HT-29 (cell line): Measurements from ENCODE around the gene NT5DC1. TPM values are rescaled to one million over a fixed set of nuclear protein-coding genes. Genes with fewer than 3 reads are reported as not detected.
A peak's percentile ranks its signal among the peaks of the same experiment; 100 is the strongest.

ENCODE experiments used
- DNase-seq: peaks from one replicate; pipeline ENCODE4 v3.0.0-alpha.2; 2015; ENCODE audit warnings: low spot score
- total RNA-seq: library from RNA; depleted of rRNA; stranded (reverse); fragments of >200 nt; shearing (Covaris generic); gene quantifications from 2 replicates; pipeline ENCODE4 v1.2.3, GENCODE V29; 2014; rRNA removed

The NT5DC1 gene
- 9.4 and 20.5 TPM in 2 replicates for total RNA-seq

DNA sequence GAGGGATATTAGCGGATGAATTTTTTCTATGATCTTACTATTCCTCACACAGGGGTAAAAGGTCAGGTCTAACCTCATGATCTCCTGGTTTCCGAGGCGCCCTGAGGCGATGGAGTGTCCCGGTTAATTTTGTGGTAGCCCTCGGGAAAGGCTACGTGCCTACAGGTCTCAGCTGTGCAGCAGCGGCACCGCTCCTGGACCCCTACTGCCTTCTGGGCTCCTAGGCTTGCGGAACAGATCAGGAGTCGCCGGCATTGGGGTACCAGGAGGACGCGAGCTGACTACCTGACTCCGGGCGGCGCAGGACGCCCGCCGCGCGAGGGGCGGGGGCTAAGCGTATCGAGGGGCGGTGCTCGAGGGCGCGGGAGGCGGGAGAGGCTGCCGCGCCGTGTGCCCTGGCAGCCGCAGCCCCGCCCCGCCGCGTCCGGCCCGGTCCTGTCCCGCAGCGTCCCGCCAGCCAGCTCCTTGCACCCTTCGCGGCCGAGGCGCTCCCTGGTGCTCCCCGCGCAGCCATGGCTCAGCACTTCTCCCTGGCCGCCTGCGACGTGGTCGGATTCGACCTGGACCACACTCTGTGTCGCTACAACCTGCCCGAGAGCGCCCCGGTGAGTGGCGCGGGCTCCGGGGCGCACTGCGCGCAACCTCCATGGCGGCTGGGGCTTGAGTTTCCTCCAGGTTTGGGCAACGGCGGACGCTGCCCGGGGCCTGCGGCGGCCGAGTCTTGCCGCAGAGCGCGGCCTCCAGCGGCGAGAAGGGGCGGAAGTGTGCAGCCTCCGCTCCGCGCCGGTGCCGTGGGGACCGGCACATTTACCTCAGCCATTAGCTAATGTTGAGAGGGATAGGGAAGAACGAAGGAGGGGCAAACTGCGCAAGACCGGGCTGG lies at the start of gene NT5DC1:
NT5DC1 (plus strand) TSS at position 435 of the 883 bp plus-strand sequence; CDS start at position 513, 78 bp downstream.
- DNase-seq = peak; percentile 89

DNA sequence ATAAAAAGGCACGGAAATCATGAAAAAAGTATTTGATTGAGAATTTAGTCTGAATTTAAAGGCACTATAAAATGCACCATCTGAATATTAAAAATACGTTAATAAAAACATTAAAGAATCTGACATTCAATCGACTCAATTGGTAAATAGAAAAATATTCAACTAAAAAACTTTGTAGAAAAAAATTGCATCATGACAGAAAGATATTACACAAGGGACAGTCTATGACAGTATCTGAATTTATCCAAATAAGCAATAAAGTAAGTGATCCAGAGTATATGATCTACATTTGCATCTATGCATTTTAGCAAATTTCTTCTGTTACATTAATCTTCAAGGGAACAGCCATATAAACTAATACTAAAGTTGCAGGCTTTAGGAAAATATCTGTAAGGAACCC lies 49.4 kb upstream of the NT5DC1 start:
- no peak for DNase-seq

DNA sequence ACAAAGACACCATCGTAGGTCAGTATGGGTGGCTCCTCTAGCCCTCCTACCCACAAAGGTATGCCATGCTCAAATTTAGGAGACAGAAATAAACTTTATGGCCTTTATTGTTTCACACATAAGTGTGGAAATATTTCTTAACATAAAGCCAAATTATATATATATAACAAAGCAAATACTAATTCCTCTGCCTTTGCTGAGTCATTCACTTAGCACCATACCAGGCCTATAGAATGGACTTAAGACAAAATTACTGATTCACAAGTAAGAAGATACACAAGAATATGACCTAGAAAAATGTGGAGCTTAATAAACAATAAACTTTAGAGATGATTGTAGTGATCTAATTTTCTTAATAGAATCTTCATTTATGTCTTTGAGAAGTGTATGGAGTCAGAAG lies 45.1 kb upstream of the NT5DC1 start:
- no peak for DNase-seq

- DNase-seq = no peak
Measured at GRCh38 chr6:116057766-116058165, 42.9 kb upstream of the NT5DC1 start.

GRCh38 chr6:116059713-116060571 lies 40.7 kb upstream of the NT5DC1 start:
- peak; percentile 73 for DNase-seq

DNA sequence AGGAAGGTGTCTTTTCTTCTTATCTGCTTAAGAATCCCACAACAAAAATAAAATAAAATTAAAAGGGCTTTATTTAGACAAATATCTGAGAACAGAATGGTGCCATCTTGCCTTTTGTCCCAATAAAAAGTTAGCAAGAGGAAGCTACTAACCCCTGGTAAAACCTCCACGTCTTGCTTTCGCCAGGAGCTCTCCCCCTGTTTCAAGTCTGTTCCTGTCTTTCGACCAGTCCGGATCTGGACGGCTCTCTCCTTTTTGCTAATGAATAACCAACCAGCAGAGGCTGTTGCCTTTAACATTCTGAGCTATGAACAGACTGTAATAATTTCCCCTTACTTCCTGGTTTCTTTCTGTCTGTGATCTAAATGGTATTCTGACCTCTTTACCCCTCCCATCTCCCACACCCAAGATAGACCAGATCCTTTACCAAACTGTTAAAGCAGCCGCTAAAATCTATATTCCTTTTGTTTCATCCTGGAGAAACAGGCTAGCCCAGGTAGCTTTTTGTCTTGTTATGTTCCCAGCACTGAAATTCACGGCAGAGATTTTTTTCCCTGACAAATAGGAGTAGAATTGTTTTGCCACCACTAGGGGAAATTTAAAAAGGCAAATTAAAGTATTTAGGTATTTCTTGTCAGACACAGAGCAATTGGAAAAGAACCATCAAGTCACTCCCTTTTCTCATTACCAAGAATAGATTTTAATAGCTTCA lies 39.9 kb upstream of the NT5DC1 start, which contains the start of gene FRK:
FRK (minus strand) TSS at position 320 of the 712 bp plus-strand sequence. CDS start 580 bp downstream, outside the sequence.
- peak; percentile 88 for DNase-seq

- DNase-seq = no peak
Measured at GRCh38 chr6:116062496-116062895, 38.2 kb upstream of the NT5DC1 start.

- no peak for DNase-seq
Measured at GRCh38 chr6:116064666-116065065, 36.0 kb upstream of the NT5DC1 start.

GRCh38 chr6:116066789-116067188 lies 33.9 kb upstream of the NT5DC1 start:
- no peak for DNase-seq

- DNase-seq = no peak
Measured at GRCh38 chr6:116070101-116070500, 30.6 kb upstream of the NT5DC1 start.

DNA sequence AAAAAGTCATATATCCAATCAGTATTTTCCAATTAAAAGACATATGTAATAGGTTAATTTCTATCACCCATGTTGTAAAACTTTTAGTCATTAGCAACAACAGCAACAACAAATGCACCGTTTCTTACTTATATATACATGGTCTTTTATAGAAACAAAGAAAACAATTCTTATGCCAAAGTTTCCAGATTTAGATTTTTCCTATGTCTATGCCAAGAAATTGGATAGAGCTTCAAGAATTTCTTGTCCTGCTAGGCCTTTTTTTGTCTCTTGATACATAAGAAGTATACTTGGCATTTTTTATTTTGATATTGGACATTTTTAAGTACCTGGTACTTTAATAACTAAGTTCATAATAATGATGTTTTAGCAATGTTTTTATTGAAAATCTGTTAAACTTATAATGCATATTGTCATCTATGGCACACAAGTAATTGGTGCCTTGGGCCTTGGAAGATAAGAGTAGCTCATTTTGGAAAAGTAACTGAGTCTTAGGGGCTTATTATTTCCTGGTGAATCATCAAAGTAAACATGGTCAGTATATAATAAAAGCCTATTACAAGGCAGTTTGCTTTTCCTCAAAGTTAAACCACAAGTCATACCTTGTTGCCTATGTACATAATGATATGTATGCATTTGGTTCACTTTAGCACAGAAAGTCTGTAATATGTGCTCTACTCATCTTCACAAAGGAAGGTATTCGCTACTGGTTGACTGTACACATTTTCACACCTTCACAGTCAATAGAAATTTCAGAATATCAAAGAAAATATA lies 29.9 kb upstream of the NT5DC1 start:
- DNase-seq = peak; percentile 36

DNA sequence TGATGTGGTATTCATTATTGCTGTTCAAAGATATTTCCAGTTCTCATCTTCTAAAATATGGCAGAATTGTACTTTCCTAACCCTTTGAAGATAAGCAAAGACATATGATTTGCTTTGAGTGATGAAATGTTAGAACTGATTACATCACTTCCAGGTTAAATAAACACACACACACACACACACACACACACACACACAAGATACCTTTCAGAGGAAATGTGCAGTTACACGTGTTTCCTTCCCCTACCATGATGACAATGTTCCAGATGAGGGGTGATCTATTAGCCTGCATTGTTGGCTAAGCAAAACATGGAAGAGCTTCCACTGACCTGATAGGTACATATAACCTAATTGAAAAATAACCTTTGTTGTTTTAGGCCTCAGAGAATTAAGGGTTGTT lies 28.3 kb upstream of the NT5DC1 start:
- no peak for DNase-seq

GRCh38 chr6:116073765-116074440 lies 26.8 kb upstream of the NT5DC1 start:
- peak; percentile 51 for DNase-seq

- DNase-seq = no peak
Measured at GRCh38 chr6:116074732-116075390, 25.8 kb upstream of the NT5DC1 start.

GRCh38 chr6:116078522-116078921 lies 22.1 kb upstream of the NT5DC1 start:
- no peak for DNase-seq

DNA sequence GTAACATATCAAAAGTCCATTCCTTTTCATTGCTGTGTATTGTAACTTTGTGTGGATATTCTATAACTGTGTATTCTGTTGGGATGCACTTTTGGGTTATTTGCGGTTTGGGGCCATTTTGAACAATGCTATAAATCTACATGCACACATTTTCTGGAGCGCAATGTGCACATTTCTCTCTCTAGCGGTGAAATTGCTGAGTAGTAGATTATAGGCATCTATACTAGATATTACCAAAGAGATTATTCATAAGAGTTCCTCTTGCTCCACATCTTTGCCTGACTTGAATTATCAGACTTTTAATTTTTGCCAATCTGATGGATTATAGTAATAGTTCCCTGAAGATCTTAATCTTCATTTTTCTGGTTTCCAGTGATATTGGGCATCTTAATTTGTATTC lies 21.7 kb upstream of the NT5DC1 start:
- DNase-seq = no peak

DNA sequence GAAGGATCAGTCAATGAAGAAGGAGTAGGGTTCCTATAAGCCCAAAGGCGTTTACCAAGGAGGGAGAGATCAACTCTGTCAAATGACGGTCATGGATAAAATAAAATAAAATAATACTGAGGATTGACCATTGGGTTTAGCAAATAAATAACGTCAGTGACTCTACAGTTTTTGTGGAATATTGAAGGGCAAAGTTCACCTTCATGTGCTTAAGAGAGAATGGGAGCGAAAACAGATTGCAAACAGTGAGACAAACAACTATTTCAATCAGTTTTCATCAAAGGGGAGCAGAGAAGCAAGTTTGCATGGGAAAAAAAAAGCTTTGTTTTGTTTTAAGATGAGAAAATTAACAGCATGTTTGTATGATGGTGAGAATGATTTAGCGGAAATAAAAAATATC lies 17.6 kb upstream of the NT5DC1 start:
- no peak for DNase-seq

- DNase-seq = no peak
Measured at GRCh38 chr6:116084284-116084683, 16.4 kb upstream of the NT5DC1 start.

GRCh38 chr6:116087437-116088027 lies 13.1 kb upstream of the NT5DC1 start:
- DNase-seq = no peak
